Measurements from ENCODE around the gene ANXA10. TPM values are rescaled to one million over a fixed set of nuclear protein-coding genes. Genes with fewer than 3 reads are reported as not detected.

Gene ANXA10
- total RNA-seq, 1 experiment from 2014 or later = not detected

DNA sequence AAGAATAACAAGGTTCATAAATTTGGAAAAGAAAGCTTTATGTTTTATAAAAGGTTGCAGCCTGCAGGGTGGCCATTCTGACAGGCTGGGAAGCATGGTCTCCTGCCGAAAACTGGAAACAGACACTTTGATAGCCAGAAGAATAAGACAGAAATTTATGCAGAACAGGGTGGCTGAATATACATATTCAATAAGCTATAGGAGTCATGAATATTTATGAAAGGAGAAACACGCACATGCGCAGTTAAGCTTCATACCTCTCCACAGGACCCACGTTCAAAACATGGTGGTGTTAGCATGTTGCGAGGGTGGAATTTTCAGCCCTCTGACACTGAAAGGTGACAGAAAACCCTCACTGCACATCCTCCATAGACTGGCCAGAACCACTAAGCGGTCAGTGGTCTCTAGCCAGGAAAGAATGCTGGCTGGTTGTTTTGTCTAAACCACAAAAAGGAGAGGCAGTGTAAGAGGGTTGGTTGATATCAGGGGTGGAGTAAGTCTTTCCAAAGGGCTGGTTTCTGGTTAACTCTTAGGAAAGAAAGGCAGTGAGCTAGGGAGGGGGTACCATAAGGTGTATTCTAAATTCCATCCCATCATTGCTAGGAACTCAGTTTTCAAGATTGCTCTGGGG is 58.2 kb downstream of the ANXA10 start:
- Mint-ChIP-seq H3K36me3 (no peaks in the 10 kb centered on the region), H3K27ac (peak overlapping the region; percentile 47), H3K27me3 (ENCODE audit: low read depth) (no peaks in the 10 kb centered on the region), H3K4me1 (peaks cover 35% of the 10 kb centered on the region), H3K9me3 (no peaks in the 10 kb centered on the region), H3K4me3 (no peak overlapping the region)
- TF ChIP-seq, protein P1, sequence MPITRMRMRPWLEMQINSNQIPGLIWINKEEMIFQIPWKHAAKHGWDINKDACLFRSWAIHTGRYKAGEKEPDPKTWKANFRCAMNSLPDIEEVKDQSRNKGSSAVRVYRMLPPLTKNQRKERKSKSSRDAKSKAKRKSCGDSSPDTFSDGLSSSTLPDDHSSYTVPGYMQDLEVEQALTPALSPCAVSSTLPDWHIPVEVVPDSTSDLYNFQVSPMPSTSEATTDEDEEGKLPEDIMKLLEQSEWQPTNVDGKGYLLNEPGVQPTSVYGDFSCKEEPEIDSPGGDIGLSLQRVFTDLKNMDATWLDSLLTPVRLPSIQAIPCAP (CRISPR knock-in tag; IDR thresholded peaks at IDR 0.05) = no peak
- TF ChIP-seq ZNF219 (CRISPR knock-in tag; IDR thresholded peaks at IDR 0.05; ENCODE audit: borderline replicate concordance) (no peak), NR1H2 (CRISPR knock-in tag; IDR thresholded peaks at IDR 0.05) (no peak), RORB (CRISPR knock-in tag; IDR thresholded peaks at IDR 0.05) (no peak), FOXK1 (CRISPR knock-in tag; IDR thresholded peaks at IDR 0.05) (no peak), CREB1 (CRISPR knock-in tag; IDR thresholded peaks at IDR 0.05) (no peak), ATF1 (CRISPR knock-in tag; IDR thresholded peaks at IDR 0.05) (no peak), ZNF138 (CRISPR knock-in tag; conservative IDR thresholded peaks at IDR 0.05) (no peak), ELF4 (CRISPR knock-in tag; IDR thresholded peaks at IDR 0.05; ENCODE audit: low read depth) (no peak), TEAD1 (CRISPR knock-in tag; IDR thresholded peaks at IDR 0.05) (no peak), EMX1 (CRISPR knock-in tag; IDR thresholded peaks at IDR 0.05) (no peak)
- TF ChIP-seq, protein P2, sequence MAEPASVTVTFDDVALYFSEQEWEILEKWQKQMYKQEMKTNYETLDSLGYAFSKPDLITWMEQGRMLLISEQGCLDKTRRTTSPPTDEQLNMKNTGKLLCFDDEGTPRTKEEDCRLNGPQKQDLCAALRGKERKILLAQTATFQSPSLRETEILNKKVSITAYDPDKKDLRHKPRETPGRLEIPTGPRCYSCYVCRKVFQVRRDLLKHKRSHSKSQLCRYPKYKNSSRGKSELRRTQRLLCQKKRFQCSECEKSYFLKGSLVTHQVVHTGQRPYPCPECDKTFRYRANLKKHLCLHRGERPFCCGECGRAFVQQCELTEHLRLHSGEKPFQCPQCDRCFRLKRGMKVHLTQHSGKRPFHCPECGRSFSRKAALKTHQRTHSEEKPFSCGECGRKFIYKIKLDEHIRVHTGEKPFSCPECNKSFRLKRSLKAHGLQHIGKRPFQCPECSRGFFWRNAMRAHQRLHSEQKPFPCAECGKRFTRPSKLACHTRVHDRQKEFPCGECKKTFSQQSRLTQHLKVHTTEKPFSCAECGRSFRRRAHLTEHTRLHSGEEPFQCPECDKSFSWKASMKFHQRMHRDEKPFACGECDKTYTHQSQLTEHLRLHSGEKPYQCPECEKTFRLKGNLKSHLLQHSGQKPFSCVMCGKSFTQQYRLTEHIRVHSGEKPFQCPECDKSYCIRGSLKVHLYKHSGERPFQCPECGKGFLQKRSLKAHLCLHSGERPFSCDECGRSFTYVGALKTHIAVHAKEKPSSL (CRISPR knock-in tag; conservative IDR thresholded peaks at IDR 0.05) = no peak
- TF ChIP-seq, protein P3, sequence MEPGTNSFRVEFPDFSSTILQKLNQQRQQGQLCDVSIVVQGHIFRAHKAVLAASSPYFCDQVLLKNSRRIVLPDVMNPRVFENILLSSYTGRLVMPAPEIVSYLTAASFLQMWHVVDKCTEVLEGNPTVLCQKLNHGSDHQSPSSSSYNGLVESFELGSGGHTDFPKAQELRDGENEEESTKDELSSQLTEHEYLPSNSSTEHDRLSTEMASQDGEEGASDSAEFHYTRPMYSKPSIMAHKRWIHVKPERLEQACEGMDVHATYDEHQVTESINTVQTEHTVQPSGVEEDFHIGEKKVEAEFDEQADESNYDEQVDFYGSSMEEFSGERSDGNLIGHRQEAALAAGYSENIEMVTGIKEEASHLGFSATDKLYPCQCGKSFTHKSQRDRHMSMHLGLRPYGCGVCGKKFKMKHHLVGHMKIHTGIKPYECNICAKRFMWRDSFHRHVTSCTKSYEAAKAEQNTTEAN (CRISPR knock-in tag; IDR thresholded peaks at IDR 0.05) = no peak
- TF ChIP-seq, protein P4, sequence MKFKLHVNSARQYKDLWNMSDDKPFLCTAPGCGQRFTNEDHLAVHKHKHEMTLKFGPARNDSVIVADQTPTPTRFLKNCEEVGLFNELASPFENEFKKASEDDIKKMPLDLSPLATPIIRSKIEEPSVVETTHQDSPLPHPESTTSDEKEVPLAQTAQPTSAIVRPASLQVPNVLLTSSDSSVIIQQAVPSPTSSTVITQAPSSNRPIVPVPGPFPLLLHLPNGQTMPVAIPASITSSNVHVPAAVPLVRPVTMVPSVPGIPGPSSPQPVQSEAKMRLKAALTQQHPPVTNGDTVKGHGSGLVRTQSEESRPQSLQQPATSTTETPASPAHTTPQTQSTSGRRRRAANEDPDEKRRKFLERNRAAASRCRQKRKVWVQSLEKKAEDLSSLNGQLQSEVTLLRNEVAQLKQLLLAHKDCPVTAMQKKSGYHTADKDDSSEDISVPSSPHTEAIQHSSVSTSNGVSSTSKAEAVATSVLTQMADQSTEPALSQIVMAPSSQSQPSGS (CRISPR knock-in tag; IDR thresholded peaks at IDR 0.05; ENCODE audit: borderline replicate concordance, low read depth) = no peak
- TF ChIP-seq, protein P5, sequence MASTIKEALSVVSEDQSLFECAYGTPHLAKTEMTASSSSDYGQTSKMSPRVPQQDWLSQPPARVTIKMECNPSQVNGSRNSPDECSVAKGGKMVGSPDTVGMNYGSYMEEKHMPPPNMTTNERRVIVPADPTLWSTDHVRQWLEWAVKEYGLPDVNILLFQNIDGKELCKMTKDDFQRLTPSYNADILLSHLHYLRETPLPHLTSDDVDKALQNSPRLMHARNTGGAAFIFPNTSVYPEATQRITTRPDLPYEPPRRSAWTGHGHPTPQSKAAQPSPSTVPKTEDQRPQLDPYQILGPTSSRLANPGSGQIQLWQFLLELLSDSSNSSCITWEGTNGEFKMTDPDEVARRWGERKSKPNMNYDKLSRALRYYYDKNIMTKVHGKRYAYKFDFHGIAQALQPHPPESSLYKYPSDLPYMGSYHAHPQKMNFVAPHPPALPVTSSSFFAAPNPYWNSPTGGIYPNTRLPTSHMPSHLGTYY (CRISPR knock-in tag; IDR thresholded peaks at IDR 0.05) = no peak
- TF ChIP-seq, protein P6, sequence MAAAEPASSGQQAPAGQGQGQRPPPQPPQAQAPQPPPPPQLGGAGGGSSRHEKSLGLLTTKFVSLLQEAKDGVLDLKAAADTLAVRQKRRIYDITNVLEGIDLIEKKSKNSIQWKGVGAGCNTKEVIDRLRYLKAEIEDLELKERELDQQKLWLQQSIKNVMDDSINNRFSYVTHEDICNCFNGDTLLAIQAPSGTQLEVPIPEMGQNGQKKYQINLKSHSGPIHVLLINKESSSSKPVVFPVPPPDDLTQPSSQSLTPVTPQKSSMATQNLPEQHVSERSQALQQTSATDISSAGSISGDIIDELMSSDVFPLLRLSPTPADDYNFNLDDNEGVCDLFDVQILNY (CRISPR knock-in tag; IDR thresholded peaks at IDR 0.05) = no peak
- TF ChIP-seq, protein P7, sequence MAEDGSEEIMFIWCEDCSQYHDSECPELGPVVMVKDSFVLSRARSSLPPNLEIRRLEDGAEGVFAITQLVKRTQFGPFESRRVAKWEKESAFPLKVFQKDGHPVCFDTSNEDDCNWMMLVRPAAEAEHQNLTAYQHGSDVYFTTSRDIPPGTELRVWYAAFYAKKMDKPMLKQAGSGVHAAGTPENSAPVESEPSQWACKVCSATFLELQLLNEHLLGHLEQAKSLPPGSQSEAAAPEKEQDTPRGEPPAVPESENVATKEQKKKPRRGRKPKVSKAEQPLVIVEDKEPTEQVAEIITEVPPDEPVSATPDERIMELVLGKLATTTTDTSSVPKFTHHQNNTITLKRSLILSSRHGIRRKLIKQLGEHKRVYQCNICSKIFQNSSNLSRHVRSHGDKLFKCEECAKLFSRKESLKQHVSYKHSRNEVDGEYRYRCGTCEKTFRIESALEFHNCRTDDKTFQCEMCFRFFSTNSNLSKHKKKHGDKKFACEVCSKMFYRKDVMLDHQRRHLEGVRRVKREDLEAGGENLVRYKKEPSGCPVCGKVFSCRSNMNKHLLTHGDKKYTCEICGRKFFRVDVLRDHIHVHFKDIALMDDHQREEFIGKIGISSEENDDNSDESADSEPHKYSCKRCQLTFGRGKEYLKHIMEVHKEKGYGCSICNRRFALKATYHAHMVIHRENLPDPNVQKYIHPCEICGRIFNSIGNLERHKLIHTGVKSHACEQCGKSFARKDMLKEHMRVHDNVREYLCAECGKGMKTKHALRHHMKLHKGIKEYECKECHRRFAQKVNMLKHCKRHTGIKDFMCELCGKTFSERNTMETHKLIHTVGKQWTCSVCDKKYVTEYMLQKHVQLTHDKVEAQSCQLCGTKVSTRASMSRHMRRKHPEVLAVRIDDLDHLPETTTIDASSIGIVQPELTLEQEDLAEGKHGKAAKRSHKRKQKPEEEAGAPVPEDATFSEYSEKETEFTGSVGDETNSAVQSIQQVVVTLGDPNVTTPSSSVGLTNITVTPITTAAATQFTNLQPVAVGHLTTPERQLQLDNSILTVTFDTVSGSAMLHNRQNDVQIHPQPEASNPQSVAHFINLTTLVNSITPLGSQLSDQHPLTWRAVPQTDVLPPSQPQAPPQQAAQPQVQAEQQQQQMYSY (CRISPR knock-in tag; IDR thresholded peaks at IDR 0.05) = no peak
- TF ChIP-seq, protein P8, sequence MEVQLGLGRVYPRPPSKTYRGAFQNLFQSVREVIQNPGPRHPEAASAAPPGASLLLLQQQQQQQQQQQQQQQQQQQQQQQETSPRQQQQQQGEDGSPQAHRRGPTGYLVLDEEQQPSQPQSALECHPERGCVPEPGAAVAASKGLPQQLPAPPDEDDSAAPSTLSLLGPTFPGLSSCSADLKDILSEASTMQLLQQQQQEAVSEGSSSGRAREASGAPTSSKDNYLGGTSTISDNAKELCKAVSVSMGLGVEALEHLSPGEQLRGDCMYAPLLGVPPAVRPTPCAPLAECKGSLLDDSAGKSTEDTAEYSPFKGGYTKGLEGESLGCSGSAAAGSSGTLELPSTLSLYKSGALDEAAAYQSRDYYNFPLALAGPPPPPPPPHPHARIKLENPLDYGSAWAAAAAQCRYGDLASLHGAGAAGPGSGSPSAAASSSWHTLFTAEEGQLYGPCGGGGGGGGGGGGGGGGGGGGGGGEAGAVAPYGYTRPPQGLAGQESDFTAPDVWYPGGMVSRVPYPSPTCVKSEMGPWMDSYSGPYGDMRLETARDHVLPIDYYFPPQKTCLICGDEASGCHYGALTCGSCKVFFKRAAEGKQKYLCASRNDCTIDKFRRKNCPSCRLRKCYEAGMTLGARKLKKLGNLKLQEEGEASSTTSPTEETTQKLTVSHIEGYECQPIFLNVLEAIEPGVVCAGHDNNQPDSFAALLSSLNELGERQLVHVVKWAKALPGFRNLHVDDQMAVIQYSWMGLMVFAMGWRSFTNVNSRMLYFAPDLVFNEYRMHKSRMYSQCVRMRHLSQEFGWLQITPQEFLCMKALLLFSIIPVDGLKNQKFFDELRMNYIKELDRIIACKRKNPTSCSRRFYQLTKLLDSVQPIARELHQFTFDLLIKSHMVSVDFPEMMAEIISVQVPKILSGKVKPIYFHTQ (CRISPR knock-in tag; IDR thresholded peaks at IDR 0.05) = no peak
- ChIA-PET CTCF (no interaction called here), POLR2A (no interaction called here)
- ATAC-seq (no peak; the same call in 1 of the 2 replicates), DNase-seq (ENCODE audit: low spot score) (no peak)

Data from WTC11 (cell line).